H1 (cell line): Measurements from ENCODE around the gene BCHE. TPM values are rescaled to one million over a fixed set of nuclear protein-coding genes. Genes with fewer than 3 reads are reported as not detected.

Experiments
- SP2 ChIP-seq: IDR thresholded peaks from 2 replicates; pipeline ENCODE4 v1.6.1; 2012; ENCODE audit warnings: mild to moderate bottlenecking, low read length, inconsistent platforms
- TAF7 ChIP-seq: optimal IDR thresholded peaks from 2 replicates; pipeline ENCODE3; 2011; ENCODE audit warnings: low read depth, mild to moderate bottlenecking, inconsistent platforms, low read length, moderate library complexity, borderline replicate concordance
- polyA plus RNA-seq, 7 experiments: library from polyadenylated mRNA; depleted of rRNA in 3 of 7; stranded (reverse) in 5 of 7; unstranded in 2 of 7; fragments of >200 nt in 5 of 7; fragments of 200-250 nt in 2 of 7; gene quantifications; 1 replicate in 5 of 7; 2 replicates in 1 of 7; 4 replicates in 1 of 7; pipeline versions ENCODE4 v1.2.1 to v1.2.3, GENCODE V29; 2011 to 2013; ENCODE audit warnings: missing spikeins in 2 of 7, mixed read lengths in 2 of 7
- total RNA-seq: library from RNA; stranded (reverse); fragmentation: NEBNext Ultra II Directional; extraction: Animal tissue kit (Norgen Biotek cat#: 25700); gene quantifications from 2 replicates; pipeline ENCODE4 v1.2.1, GENCODE V29; 2021

Gene BCHE
- total and polyA plus RNA-seq, 2 of the 8 experiments (the other 6 are each of a cell fraction or from before 2014, with no cell fraction given): 0.56 to 1.9 TPM

GRCh38 chr3:165835431-165835830 lies 1.8 kb downstream of the BCHE start (continued):
- no peak for TF ChIP-seq TAF7
- TF ChIP-seq SP2: no peak
- TF ChIP-seq, all 59 proteins: peak for 0
